Caco-2 (cell line): ENCODE data around the gene EPM2A. TPM values are rescaled to one million over a fixed set of nuclear protein-coding genes. Genes with fewer than 3 reads are reported as not detected.

Experiments used
- BruUV-seq: library from RNA; stranded (reverse); fragments of 400-500 nt; replicated peaks from 2 replicates; lab custom pipeline; 2021; lab: Mats Ljungman, UMichigan
- CTCF ChIA-PET: fragments of 300-600 bp; sonication (Branson Sonifier 250); formaldehyde crosslinking; loops from one replicate; lab custom pipeline; 2022; ENCODE audit warnings: antibody characterized with exemption; lab: Charles Lee
- POLR2A ChIA-PET: fragments of 300-600 bp; sonication (Branson Sonifier 250); formaldehyde crosslinking; loops from one replicate; lab custom pipeline; 2022; ENCODE audit warnings: antibody characterized with exemption; lab: Charles Lee
- DNase-seq, 2 experiments: peaks; one replicate each; pipeline versions ENCODE4 v3.0.0 to v3.0.0-alpha.2; 2020 to 2022
- H3K27me3 ChIP-seq: replicated peaks from 2 replicates; pipeline ENCODE4 v1.6.0; 2011; ENCODE audit warnings: low read length; ENCODE audit not compliant: control insufficient read depth, insufficient read depth
- H3K36me3 ChIP-seq: 2 replicates; pipeline ENCODE4 v1.5.1; 2011; ENCODE audit warnings: low read length; ENCODE audit not compliant: control insufficient read depth, insufficient read depth
- H3K4me1 ChIP-seq: fragments of 250-450 bp; sonication (Bioruptor Pico); 2 replicates; pipeline ENCODE4 v1.5.1; 2020; ENCODE audit warnings: mild to moderate bottlenecking
- H3K4me3 ChIP-seq: 2 replicates; pipeline ENCODE4 v1.5.1; 2011; ENCODE audit warnings: low read depth, mild to moderate bottlenecking, control low read depth, low read length
- H3K9me3 ChIP-seq: fragments of 250-450 bp; sonication (Bioruptor Pico); 2 replicates; pipeline ENCODE4 v1.5.1; 2020; ENCODE audit warnings: mild to moderate bottlenecking, moderate library complexity
- H3K27ac Mint-ChIP-seq: one replicate; pipeline ENCODE4 v1.8.0; 2022; ENCODE audit warnings: mixed read lengths; ENCODE audit not compliant: unreplicated experiment
- H3K27me3 Mint-ChIP-seq: one replicate; pipeline ENCODE4 v1.8.0; 2022; ENCODE audit warnings: mixed read lengths; ENCODE audit not compliant: insufficient read depth, unreplicated experiment
- H3K36me3 Mint-ChIP-seq: one replicate; pipeline ENCODE4 v1.8.0; 2022; ENCODE audit warnings: mild to moderate bottlenecking, mixed read lengths; ENCODE audit not compliant: insufficient read depth, unreplicated experiment
- H3K4me1 Mint-ChIP-seq: one replicate; pipeline ENCODE4 v1.8.0; 2022; ENCODE audit warnings: low read depth, mixed read lengths; ENCODE audit not compliant: unreplicated experiment
- H3K4me3 Mint-ChIP-seq: one replicate; pipeline ENCODE4 v1.8.0; 2022; ENCODE audit warnings: mild to moderate bottlenecking, moderate library complexity, mixed read lengths; ENCODE audit not compliant: unreplicated experiment
- H3K9me3 Mint-ChIP-seq: one replicate; pipeline ENCODE4 v1.8.0; 2022; ENCODE audit warnings: mixed read lengths; ENCODE audit not compliant: unreplicated experiment
- CTCF ChIP-seq, 2 experiments: fragments of 200-600 bp in 1 of 2; IDR thresholded peaks; 1 replicate in 1 of 2; 2 replicates in 1 of 2; pipeline versions ENCODE4 v1.5.1 to v1.8.0; 2011 to 2022; ENCODE audit warnings: antibody characterized with exemption in 1 of 2, control low read depth in 1 of 2, inconsistent platforms in 1 of 2, low read depth in 1 of 2, low read length in 1 of 2, mild to moderate bottlenecking in 1 of 2, moderate library complexity in 1 of 2; ENCODE audit not compliant: insufficient read depth in 1 of 2, severe bottlenecking in 1 of 2, unreplicated experiment in 1 of 2
- intact Hi-C: fragments of 100-400 bp; cut with micrococcal nuclease; formaldehyde crosslinking; loops from one replicate; pipeline ENCODE4 v1.10.0; 2022; ENCODE audit not compliant: unreplicated experiment
- total RNA-seq: library from RNA; stranded (reverse); gene quantifications from 2 replicates; pipeline ENCODE4 v1.2.3, GENCODE V29; 2022

Gene EPM2A
- total RNA-seq, 1 experiment from 2014 or later: 6.9 TPM

GRCh38 chr6:145603424-145603833 is 131.9 kb downstream of the EPM2A start:
- TF ChIP-seq CTCF (IDR thresholded peaks at IDR 0.05; ENCODE audit: insufficient read depth in 1 of 2, low read depth in 1 of 2, low read length in 1 of 2, severe bottlenecking in 1 of 2, unreplicated experiment in 1 of 2): no peak
- intact Hi-C loops: no loop called here
- no peak for DNase-seq
- Mint-ChIP-seq H3K36me3 (no peaks in the 10 kb centered on the region), H3K27ac (no peak overlapping the region), H3K27me3 (peaks cover 4% of the 10 kb centered on the region), H3K4me1 (no peaks in the 10 kb centered on the region), H3K4me3 (no peak overlapping the region), H3K9me3 (no peaks in the 10 kb centered on the region)
- no TSS peak for BruUV-seq
- H3K4me1 ChIP-seq: no peaks in the 10 kb centered on the region
- no peaks in the 10 kb centered on the region for H3K9me3 ChIP-seq
- CTCF ChIA-PET: no interaction called here
- H3K27me3 ChIP-seq: no peaks in the 10 kb centered on the region
- no peak overlapping the region for H3K4me3 ChIP-seq
- POLR2A ChIA-PET: no interaction called here
- H3K36me3 ChIP-seq: no peaks in the 10 kb centered on the region

GRCh38 chr6:145602726-145603326 is 132.5 kb downstream of the EPM2A start:
- POLR2A ChIA-PET: no interaction called here
- no peak for TF ChIP-seq CTCF (IDR thresholded peaks at IDR 0.05; ENCODE audit: insufficient read depth in 1 of 2, low read depth in 1 of 2, low read length in 1 of 2, severe bottlenecking in 1 of 2, unreplicated experiment in 1 of 2)
- H3K27me3 ChIP-seq: no peaks in the 10 kb centered on the region

GRCh38 chr6:145601397-145601796 is 133.9 kb downstream of the EPM2A start:
- BruUV-seq: no TSS peak
- Histone ChIP-seq H3K4me1 (no peaks in the 10 kb centered on the region), H3K36me3 (no peaks in the 10 kb centered on the region), H3K4me3 (no peak overlapping the region), H3K9me3 (no peaks in the 10 kb centered on the region), H3K27me3 (no peaks in the 10 kb centered on the region)
- no peaks in the 10 kb centered on the region for H3K27me3 Mint-ChIP-seq
- no peak for TF ChIP-seq CTCF (IDR thresholded peaks at IDR 0.05; ENCODE audit: insufficient read depth in 1 of 2, low read depth in 1 of 2, low read length in 1 of 2, severe bottlenecking in 1 of 2, unreplicated experiment in 1 of 2)
- no peak for DNase-seq
- H3K27ac Mint-ChIP-seq: no peak overlapping the region
- no peaks in the 10 kb centered on the region for H3K4me1 Mint-ChIP-seq
- CTCF ChIA-PET: no interaction called here
- H3K9me3 Mint-ChIP-seq: no peaks in the 10 kb centered on the region
- intact Hi-C loops: no loop called here
- H3K4me3 Mint-ChIP-seq: no peak overlapping the region
- no peaks in the 10 kb centered on the region for H3K36me3 Mint-ChIP-seq
- POLR2A ChIA-PET: no interaction called here

More at GRCh38 chr6:145602726-145603326, 132.5 kb downstream of the EPM2A start:
- no peak for DNase-seq
- Histone ChIP-seq H3K9me3 (no peaks in the 10 kb centered on the region), H3K4me1 (no peaks in the 10 kb centered on the region), H3K36me3 (no peaks in the 10 kb centered on the region), H3K4me3 (no peak overlapping the region)
- Mint-ChIP-seq H3K4me1 (no peaks in the 10 kb centered on the region), H3K9me3 (no peaks in the 10 kb centered on the region), H3K4me3 (no peak overlapping the region), H3K27ac (no peak overlapping the region), H3K27me3 (peaks cover 4% of the 10 kb centered on the region), H3K36me3 (no peaks in the 10 kb centered on the region)
- no TSS peak for BruUV-seq
- intact Hi-C loops: no loop called here
- CTCF ChIA-PET: no interaction called here
